Loucy (cell line): ENCODE results near the gene DCHS2.

ENCODE experiments used
- H2AFZ ChIP-seq: fragments of 200-600 bp; sonication (generic); 2 replicates; pipeline ENCODE4 v1.6.0; 2016; ENCODE audit warnings: antibody characterized with exemption, mild to moderate bottlenecking, low read length, moderate library complexity
- H3F3A ChIP-seq: fragments of 200-600 bp; 2 replicates; pipeline ENCODE4 v1.6.0; 2016; ENCODE audit warnings: antibody characterized with exemption, low read depth, mild to moderate bottlenecking
- H3K27me3 ChIP-seq: fragments of 200-600 bp; sonication (generic); 2 replicates; pipeline ENCODE4 v1.6.1; 2014; ENCODE audit warnings: low read length, mild to moderate bottlenecking; ENCODE audit not compliant: insufficient read depth, poor library complexity, severe bottlenecking
- H3K36me3 ChIP-seq: fragments of 200-600 bp; sonication (generic); 2 replicates; pipeline ENCODE4 v1.6.1; 2016; ENCODE audit warnings: low read length; ENCODE audit not compliant: insufficient read depth
- H3K4me1 ChIP-seq: fragments of 200-600 bp; sonication (generic); 2 replicates; pipeline ENCODE4 v1.5.1; 2014; ENCODE audit warnings: low read length, mild to moderate bottlenecking; ENCODE audit not compliant: insufficient read depth, poor library complexity, severe bottlenecking
- H3K4me2 ChIP-seq: fragments of 200-600 bp; sonication (generic); 2 replicates; pipeline ENCODE4 v1.6.0; 2014; ENCODE audit warnings: antibody characterized with exemption, low read length, low read depth, mild to moderate bottlenecking; ENCODE audit not compliant: poor library complexity, severe bottlenecking
- H3K4me3 ChIP-seq: fragments of 200-600 bp; sonication (generic); 2 replicates; pipeline ENCODE4 v1.5.1; 2014; ENCODE audit warnings: low read length, mild to moderate bottlenecking, mixed read lengths; ENCODE audit not compliant: poor library complexity, severe bottlenecking
- H3K79me2 ChIP-seq: fragments of 200-600 bp; sonication (generic); 2 replicates; pipeline ENCODE4 v1.6.1; 2014; ENCODE audit warnings: low read length; ENCODE audit not compliant: insufficient read depth
- H3K9ac ChIP-seq: fragments of 200-600 bp; sonication (generic); 2 replicates; pipeline ENCODE4 v1.6.0; 2014; ENCODE audit warnings: mild to moderate bottlenecking, low read depth, low read length, moderate library complexity; ENCODE audit not compliant: poor library complexity, severe bottlenecking
- H3K9me2 ChIP-seq: fragments of 200-600 bp; sonication (generic); replicated peaks from 2 replicates; pipeline ENCODE4 v1.6.1; 2016; ENCODE audit warnings: low read depth, low read length, mixed read lengths
- H3K9me3 ChIP-seq: fragments of 200-600 bp; sonication (generic); 2 replicates; pipeline ENCODE4 v1.6.1; 2014; ENCODE audit warnings: mild to moderate bottlenecking, antibody characterized with exemption, low read length, low read depth; ENCODE audit not compliant: insufficient read depth
- H4K20me1 ChIP-seq: fragments of 200-600 bp; sonication (generic); 2 replicates; pipeline ENCODE4 v1.6.0; 2014; ENCODE audit warnings: antibody characterized with exemption, low read length, mild to moderate bottlenecking; ENCODE audit not compliant: insufficient read depth, poor library complexity, severe bottlenecking
- EZH2phosphoT487 ChIP-seq: fragments of 200-600 bp; IDR thresholded peaks from 2 replicates; pipeline ENCODE4 v1.6.1; 2018; ENCODE audit warnings: antibody characterized with exemption, mild to moderate bottlenecking, moderate library complexity, borderline replicate concordance
- TF ChIP-seq, protein P1 (sequence below): fragments of 200-600 bp; sonication (generic); conservative IDR thresholded peaks from 2 replicates; pipeline ENCODE4 v1.5.1; 2014; ENCODE audit warnings: mild to moderate bottlenecking, antibody characterized with exemption, low read length

Gene DCHS2

DNA sequence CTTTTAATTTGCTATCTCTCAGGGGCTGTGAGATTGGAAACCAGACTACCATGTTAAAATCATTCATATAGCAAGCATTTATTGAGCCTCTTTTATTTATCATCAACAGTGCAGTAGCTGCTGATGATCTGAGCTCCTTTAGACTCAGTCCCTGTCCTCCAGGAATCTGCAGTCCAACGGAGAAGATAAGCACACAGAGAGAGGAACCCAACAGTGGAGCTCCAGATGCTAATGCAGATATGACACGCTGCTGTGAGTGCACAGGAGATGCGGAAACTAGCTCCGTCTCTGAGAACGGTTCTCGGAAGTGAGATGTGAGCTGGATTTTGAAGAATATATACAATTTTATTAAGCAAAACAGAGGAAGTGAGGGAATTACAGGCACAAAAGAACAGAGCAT, 35.4 kb downstream of the DCHS2 start:
- Histone ChIP-seq H3K4me2 (no peak overlapping the region), H3F3A (no peaks in the 10 kb centered on the region), H4K20me1 (no peaks in the 10 kb centered on the region), H3K4me1 (no peaks in the 10 kb centered on the region), H3K9me3 (no peaks in the 10 kb centered on the region), H3K9me2 (no peaks in the 10 kb centered on the region), H3K27me3 (no peaks in the 10 kb centered on the region), H3K79me2 (no peaks in the 10 kb centered on the region), H3K9ac (no peak overlapping the region), H3K4me3 (no peak overlapping the region), H2AFZ (no peak overlapping the region), H3K36me3 (no peaks in the 10 kb centered on the region)
- TF ChIP-seq, protein P1, sequence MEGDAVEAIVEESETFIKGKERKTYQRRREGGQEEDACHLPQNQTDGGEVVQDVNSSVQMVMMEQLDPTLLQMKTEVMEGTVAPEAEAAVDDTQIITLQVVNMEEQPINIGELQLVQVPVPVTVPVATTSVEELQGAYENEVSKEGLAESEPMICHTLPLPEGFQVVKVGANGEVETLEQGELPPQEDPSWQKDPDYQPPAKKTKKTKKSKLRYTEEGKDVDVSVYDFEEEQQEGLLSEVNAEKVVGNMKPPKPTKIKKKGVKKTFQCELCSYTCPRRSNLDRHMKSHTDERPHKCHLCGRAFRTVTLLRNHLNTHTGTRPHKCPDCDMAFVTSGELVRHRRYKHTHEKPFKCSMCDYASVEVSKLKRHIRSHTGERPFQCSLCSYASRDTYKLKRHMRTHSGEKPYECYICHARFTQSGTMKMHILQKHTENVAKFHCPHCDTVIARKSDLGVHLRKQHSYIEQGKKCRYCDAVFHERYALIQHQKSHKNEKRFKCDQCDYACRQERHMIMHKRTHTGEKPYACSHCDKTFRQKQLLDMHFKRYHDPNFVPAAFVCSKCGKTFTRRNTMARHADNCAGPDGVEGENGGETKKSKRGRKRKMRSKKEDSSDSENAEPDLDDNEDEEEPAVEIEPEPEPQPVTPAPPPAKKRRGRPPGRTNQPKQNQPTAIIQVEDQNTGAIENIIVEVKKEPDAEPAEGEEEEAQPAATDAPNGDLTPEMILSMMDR, result no peak
- no peak for TF ChIP-seq EZH2phosphoT487

DNA sequence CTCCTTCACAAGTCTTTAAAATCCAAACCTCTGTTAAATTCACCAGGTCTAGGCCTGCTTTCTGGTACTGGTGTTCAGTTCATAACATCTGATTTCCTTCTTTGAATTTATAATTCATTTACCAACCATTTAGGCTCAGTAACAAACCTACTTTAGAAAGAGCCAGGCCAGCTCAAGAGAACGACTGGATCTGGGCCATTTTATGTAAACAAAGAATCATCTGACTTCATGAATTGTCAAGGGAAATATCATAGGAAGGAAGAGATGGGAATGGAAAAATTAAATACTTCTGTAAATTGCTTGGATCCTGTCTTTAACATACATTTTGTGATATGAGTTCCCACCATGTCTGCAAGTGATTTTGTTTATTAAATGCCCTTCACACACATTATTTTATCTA, 36.5 kb downstream of the DCHS2 start:
- H3K4me3 ChIP-seq, result no peak overlapping the region
- no peak overlapping the region for H2AFZ ChIP-seq
- no peaks in the 10 kb centered on the region for H4K20me1 ChIP-seq
- no peaks in the 10 kb centered on the region for H3K4me1 ChIP-seq
- no peak overlapping the region for H3K9ac ChIP-seq
- no peaks in the 10 kb centered on the region for H3K9me3 ChIP-seq
- no peak overlapping the region for H3K4me2 ChIP-seq
- H3F3A ChIP-seq, result no peaks in the 10 kb centered on the region
- no peaks in the 10 kb centered on the region for H3K27me3 ChIP-seq
- TF ChIP-seq, protein P1, result no peak
- TF ChIP-seq EZH2phosphoT487, result no peak
- H3K9me2 ChIP-seq, result no peaks in the 10 kb centered on the region
- H3K36me3 ChIP-seq, result no peaks in the 10 kb centered on the region
- H3K79me2 ChIP-seq, result no peaks in the 10 kb centered on the region

DNA sequence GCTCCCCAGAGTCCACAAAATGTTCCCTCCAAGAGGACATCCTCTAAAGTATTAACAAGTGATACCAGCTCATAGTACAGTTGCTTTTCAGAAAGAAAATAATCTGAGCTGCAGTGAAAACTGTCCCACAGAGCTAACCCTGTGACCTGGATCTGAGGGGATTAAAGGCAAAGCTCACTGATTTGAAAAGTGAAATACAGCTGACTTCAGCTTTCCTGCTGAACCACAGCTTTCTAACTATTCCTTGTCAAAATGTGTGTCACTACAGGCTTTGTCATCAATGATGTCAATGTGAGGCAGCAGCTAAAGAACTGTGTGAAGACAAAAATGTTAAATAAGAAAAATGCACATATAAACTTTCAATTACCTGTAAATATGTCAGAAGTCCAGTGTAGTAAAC, 36.9 kb downstream of the DCHS2 start:
- H3K4me2 ChIP-seq, result no peak overlapping the region
- no peak overlapping the region for H3K9ac ChIP-seq
- no peaks in the 10 kb centered on the region for H3K27me3 ChIP-seq
- H4K20me1 ChIP-seq, result no peaks in the 10 kb centered on the region
- TF ChIP-seq EZH2phosphoT487, result no peak
- TF ChIP-seq, protein P1, result no peak
- H3F3A ChIP-seq, result no peaks in the 10 kb centered on the region
- H3K4me1 ChIP-seq, result no peaks in the 10 kb centered on the region
- no peaks in the 10 kb centered on the region for H3K79me2 ChIP-seq
- H2AFZ ChIP-seq, result no peak overlapping the region
- H3K36me3 ChIP-seq, result no peaks in the 10 kb centered on the region
- H3K4me3 ChIP-seq, result no peak overlapping the region
- H3K9me2 ChIP-seq, result no peaks in the 10 kb centered on the region
- no peaks in the 10 kb centered on the region for H3K9me3 ChIP-seq
